GM21619 (cell line): Measurements from ENCODE around the gene DNAAF9.

Experiments
- ATAC-seq: cut with Tn5 transposase; IDR thresholded peaks from one replicate; pipeline ENCODE4 v1.9.1; 2021; ENCODE audit not compliant: unreplicated experiment

Gene DNAAF9

GRCh38 chr20:3412600-3413392 lies 5.3 kb upstream of the DNAAF9 start:
- no peak for ATAC-seq

DNA sequence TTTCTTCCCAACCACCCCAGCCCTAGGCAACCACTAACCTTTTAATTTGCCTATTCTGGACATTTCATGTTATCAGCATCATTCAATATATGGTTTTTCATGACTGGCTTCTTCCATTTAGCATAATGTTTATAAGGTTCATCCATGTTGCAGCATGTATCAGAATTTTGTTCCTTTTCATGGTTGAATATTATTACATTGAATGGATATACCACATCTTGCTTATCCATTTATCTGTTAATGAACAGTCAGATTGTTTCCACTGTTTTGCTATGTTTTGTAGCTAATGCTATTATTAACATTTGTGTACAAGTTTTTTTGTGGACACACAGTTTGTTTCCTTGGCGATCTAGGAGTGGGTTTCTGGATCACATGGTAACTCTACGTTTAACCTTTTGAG lies 3.0 kb upstream of the DNAAF9 start:
- ATAC-seq: no peak

DNA sequence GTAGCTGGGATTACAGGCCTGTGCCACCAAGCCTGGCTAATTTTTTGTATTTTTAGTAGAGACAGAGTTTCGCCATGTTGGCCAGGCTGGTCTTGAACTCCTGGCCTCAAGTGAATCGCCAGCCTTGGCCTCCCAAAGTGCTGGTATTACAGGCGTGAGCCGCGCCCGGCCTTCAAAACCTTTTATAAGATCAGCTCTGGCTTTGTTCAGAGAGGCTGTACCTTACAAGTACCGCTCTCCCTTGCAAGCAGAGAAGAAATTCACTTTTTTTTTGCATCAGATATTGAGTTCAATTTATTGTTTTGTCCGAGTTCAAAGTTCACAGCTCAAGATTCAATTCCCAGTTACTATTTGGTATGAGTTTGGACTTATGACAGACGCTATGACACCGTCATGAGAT lies 1.9 kb upstream of the DNAAF9 start:
- no peak for ATAC-seq

DNA sequence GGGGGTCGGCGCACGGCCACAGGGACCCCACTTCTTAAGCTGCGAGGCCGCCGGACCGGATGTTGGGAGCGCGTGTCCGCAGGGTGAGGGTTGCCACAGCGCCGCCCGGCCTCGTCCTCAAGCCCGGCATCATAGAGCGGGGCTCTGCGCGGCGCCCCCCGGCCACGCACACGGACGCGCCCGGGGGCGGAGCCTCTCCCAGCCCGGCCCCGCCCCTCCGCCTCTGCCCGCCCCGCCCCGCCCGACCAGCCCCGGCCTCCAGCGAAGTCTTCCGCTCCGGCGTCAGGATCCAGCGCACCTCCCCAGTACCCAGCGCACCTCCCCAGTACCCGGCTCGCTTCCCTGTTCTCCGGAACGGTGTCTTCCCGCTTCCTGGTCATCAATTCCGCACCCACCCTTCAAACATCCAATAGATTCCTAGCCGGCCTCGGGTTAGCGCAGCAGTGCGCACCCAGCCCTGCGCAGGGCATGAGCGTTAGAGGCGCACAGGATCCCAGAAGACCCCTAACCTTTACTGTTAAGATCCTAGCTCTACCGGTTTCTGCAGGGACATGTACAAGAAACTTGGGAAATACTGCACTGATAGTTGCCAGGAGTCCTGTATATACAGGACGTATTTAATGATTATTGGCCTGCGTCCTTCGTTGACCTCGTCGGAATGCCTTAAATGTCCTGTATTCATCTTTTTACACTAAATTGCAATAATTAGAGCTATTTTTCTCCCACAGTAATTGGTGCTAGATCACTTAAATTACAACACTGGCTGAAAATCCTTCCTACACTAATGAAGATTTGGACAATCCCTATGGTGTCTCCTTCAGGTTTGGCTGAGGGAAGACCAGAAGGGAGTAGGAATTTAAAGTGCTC lies 535 bp upstream of the DNAAF9 start:
- peak; percentile 49 for ATAC-seq

- ATAC-seq: no peak
Measured at GRCh38 chr20:3406481-3407039, 909 bp downstream of the DNAAF9 start.

- ATAC-seq: no peak
Measured at GRCh38 chr20:3405696-3406358, 1.6 kb downstream of the DNAAF9 start.

DNA sequence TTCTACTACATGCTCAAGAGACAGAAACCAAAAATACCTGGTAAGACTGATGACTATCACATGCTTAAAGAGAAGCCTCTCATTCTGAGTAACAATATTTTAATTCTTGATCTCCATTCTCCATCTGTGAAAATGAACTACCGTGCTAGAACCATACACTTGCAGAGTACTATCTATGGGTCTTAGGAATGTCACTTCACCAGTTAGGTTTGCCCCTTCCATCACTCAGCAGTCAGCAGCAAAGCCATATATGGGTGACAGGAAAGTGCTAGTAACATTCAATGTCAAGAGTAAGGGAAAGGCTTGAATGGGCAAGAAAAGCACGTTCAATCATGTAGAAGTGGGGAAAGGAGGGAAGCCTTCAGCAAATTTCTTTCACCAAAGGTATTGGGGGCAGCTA lies 2.3 kb downstream of the DNAAF9 start:
- no peak for ATAC-seq

- ATAC-seq: no peak
Measured at GRCh38 chr20:3404402-3404801, 3.1 kb downstream of the DNAAF9 start.

- no peak for ATAC-seq
Measured at GRCh38 chr20:3403741-3404140, 3.7 kb downstream of the DNAAF9 start.

DNA sequence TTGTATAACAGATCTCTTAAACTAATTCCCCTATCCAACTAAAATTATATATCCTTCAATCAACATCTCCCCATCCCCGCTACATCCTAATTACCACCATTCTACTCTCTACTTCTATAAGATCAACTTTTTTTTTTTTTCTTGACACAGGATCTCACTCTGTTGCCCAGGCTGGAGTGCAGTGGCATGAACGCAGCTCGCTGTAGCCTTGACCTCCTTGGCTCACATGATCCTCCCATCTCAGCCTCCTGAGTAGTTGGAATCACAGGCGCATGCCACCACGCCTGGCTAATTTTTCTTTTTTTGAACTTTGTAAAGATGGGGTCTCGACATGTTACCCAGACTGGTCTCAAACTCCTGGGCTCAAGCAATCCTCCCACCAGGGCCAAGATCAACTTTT lies 5.0 kb downstream of the DNAAF9 start:
- ATAC-seq: no peak

DNA sequence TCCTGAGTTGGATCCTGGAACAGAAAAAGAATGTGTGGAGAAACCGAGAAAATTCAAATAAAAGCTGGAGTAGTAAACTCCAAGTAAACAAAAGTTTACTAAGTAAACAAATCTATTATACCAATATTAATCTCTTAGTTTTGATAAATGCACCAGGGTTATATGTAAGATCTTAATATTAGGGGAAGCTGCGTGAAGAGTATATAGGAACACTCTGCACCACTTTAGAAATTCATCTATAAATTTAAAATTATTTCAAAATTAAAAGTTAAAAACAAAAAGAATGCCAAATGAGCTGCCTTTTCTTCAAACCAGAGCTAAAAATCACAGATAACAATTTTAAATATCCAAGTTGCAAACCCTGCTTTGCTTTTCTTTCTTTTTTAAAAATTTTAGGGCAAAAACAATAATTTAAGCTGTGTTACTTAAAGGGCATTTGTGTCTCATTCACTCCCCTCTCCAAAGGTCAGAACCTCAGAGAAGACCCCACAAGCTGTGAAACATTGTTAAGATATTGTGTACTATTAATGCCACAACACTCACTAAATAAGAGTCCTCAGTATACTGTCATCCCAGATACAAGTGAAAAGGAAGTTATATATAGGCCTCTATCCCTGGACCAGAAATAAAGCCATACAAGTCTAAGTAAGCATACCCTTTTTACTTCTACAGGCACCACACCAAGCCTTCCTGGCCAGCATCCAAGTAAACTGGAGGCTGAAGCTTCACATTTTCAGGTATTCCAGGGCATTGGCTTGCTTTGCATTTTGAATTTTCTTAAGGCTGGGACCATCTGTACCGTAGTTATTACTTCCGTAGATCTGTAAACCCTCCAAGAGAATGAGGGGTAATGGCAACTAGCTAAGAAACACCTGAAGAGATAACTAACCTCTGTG lies 7.0 kb downstream of the DNAAF9 start:
- no peak for ATAC-seq

GRCh38 chr20:3398681-3399252 lies 8.7 kb downstream of the DNAAF9 start:
- ATAC-seq: no peak

- ATAC-seq: no peak
Measured at GRCh38 chr20:3396492-3396891, 11.0 kb downstream of the DNAAF9 start.

DNA sequence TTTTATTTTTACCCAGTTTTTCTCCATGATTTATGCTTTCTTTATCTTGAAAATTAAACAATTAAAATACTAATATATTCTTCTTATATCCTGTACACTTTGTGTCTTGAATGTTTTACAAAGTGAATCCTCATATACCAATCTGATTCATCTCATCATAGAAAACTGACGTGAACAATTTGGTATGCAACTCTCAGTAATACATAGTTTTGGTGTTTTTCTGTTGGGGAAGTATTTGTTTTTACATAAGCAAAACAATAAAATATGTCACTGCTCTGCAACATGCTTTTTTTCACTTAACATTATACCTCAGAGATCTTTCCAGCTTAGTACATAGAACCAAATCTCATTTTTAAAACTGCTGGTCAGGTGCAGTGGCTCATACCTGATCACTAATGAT lies 14.7 kb downstream of the DNAAF9 start:
- ATAC-seq: no peak

DNA sequence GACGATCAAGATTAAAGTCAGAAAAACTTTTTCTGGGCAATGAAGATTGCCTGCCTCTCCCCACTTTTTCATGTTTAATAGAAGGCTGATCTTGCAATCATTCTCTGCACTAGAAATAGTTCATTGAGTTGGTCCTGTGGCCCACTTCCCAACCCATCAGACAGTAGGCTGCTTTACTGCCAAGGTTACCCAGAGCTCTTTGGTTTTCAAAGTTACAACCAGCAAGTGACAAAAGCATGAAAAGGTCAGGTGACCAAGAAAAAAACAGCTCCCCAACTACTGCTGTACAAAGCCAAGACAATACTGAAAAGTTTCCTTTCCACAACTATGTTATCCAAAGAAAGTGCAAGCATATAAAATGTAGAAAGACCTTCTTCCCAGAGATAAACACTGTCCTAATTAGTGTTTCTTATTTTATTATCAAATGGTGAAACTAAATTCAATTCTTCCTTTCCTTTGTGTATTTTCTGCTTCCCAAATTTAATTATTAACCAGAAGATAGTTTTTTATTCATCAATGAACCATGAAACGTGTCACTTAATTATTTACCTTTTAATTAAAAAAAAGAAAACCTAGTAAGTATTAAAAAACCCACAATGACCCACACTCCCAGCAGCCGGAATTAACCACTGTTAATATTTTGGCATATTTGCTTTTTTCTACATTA lies 16.6 kb downstream of the DNAAF9 start:
- no peak for ATAC-seq

- ATAC-seq: no peak
Measured at GRCh38 chr20:3383878-3384495, 23.5 kb downstream of the DNAAF9 start.

DNA sequence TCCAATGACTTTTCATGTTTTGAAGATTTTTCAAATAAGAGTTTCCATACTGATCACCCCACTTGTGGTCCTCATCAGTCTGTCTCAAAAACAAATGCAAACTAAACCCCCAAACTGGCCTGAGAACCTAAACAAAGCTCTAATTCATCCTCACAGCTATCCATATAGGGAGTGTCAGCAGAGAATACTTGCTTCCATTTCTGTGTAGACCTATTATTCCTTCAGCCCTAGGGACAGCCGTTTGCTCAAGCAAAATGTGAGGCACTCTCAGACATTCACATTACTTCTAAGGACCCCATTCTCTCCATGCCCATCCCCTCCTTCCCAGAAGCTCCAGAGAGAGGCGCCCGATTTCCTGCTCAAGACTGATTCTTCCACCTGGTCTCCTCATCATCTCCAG lies 24.6 kb downstream of the DNAAF9 start:
- ATAC-seq: no peak

GRCh38 chr20:3380228-3381070 lies 27.0 kb downstream of the DNAAF9 start:
- no peak for ATAC-seq
